ENCODE measurements around the gene AGTR1.
"Not testable (repeated sequence)": the region's sequence is repeated elsewhere in the genome, so short reads cannot be mapped to it uniquely, and the experiment has no call there.

AGTR1 gene

DNA sequence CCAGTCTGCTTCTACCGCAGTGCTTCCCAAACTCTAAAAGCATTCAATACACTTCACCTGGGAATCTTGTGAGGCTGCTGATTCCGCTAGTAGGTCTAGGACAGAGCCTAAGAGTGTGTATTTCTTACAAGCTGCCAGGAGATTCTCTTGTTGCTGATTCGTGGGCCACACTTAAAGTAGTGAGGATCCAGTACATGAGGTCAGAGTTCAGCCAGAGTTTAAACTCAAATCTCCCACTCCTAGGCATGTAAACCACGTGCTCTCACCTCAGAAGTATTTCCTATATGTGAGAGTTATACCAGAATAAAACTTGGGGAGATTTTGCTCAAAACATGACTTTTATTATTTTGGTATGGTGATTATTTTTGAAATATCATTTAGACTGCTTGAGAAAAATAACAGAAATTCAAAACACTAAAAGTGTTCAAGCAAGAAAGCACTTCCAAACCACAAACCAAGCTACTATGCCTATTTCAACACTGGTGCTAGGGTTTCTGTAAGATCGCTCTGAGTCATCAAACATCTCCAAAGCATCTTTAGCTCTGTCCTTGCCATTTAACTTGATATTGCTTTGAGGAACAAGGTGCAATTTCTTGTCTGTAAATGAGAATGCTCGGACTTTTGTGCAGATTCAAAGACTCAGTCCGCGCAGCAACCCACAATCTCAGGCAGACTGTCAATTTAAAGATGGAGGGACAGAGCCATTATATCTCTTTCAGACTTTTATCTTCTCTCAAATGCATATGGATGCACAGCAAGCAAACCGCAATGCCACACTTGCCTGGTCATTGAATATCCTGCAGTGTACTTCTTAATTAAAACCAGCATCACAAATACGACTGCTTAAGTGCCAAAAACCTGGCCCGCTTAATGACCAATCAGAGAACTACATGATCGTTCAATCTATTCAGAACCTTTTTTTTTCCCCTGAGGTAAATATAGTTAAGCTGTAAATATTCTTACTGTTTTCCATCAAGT lies 59.8 kb downstream of the AGTR1 start:
- H3K9me3 Mint-ChIP-seq, result no peaks in the 10 kb centered on the region
- H3K27ac Mint-ChIP-seq, result no peak overlapping the region
- no peak overlapping the region for H3K4me3 Mint-ChIP-seq
- H3K36me3 Mint-ChIP-seq (ENCODE audit: low read depth), result no peaks in the 10 kb centered on the region
- intact Hi-C loops (cut with micrococcal nuclease), result no loop called here
- no peaks in the 10 kb centered on the region for H3K27me3 Mint-ChIP-seq
- peaks cover 34% of the 10 kb centered on the region for H3K4me1 Mint-ChIP-seq (ENCODE audit: low read depth)

- no peak overlapping the region for H3K27ac Mint-ChIP-seq
- H3K27me3 Mint-ChIP-seq, result no peaks in the 10 kb centered on the region
- H3K36me3 Mint-ChIP-seq (ENCODE audit: low read depth), result no peaks in the 10 kb centered on the region
- H3K9me3 Mint-ChIP-seq, result no peaks in the 10 kb centered on the region
- intact Hi-C loops (cut with micrococcal nuclease), result no loop called here
- H3K4me3 Mint-ChIP-seq, result no peak overlapping the region
- peaks cover 34% of the 10 kb centered on the region for H3K4me1 Mint-ChIP-seq (ENCODE audit: low read depth)
Observed at GRCh38 chr3:148758303-148758884, 60.7 kb downstream of the AGTR1 start.

GRCh38 chr3:148759430-148759829 lies 61.7 kb downstream of the AGTR1 start:
- Mint-ChIP-seq H3K27me3 (no peaks in the 10 kb centered on the region), H3K4me1 (ENCODE audit: low read depth) (peaks cover 34% of the 10 kb centered on the region), H3K27ac (no peak overlapping the region), H3K9me3 (no peaks in the 10 kb centered on the region), H3K4me3 (no peak overlapping the region), H3K36me3 (ENCODE audit: low read depth) (no peaks in the 10 kb centered on the region)
- intact Hi-C loops (cut with micrococcal nuclease), result no loop called here

DNA sequence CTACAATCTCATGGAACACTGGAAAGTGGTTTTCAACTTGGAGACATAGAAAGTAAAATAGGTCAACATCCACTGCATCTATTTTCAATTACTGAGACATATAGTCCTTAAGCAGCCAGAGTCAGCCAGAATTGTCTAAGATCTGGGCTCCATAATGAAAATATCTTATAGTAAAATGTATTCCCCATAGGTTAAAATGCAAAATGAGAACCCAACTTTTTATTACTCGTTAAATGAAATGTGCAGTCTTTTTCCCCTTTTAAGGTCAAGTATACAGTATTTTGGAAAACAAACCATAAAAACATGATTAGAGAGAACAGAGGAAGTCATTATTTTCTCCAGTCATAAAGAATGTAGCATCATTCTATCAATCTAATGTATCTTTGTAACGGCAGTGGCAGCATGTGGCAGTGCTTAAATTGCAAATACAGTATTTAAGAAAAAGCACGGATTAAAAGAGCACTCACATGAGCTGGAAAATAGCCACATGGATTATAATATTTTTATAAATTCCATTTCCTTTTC lies 65.5 kb downstream of the AGTR1 start:
- Mint-ChIP-seq H3K4me3 (no peak overlapping the region), H3K9me3 (no peaks in the 10 kb centered on the region), H3K27ac (no peak overlapping the region), H3K27me3 (no peaks in the 10 kb centered on the region), H3K4me1 (ENCODE audit: low read depth) (peaks cover 11% of the 10 kb centered on the region), H3K36me3 (ENCODE audit: low read depth) (no peaks in the 10 kb centered on the region)
- intact Hi-C loops (cut with micrococcal nuclease), result no loop called here

DNA sequence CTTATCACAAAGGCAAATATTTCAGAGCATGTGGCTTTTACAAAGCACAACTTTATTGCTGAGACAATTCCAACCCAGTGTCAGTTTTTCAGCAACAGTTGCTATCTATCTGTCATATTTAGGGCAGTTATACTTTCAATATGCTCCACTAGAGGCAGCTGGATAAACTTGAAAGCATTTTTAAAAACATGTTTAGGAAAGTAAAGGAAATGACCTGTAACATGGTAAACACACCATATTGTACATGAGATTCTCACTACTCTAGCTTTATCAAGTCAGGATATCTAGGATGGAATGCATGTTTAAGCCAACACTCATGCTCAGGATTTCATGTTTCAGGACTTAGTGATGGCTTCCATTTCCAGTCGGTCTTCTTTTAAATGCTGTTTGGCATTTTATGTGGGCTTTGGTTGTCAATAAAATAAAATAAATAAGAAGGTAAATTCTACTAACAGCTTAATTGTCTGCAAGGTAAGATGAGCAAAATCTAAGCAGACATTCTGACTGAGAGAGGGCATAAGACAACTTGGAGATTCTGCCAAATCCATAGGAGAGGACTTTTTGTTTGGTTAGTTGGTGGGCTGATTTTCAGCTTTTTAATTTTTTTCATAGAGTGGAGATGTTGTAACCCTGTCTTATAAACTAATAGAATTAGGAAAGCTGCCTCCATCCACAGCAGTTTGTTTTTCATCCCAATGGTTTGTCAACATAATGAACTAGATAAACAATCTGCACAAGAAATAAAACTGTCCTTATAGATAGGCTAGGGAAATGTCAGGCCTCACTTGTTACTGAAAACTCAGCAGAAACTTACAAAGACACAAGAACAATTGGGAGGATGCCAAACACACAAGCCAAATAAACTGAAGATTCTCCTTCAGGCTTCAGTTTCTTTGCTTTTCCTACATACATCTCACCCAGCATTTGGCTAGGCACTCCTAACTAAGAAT lies 66.6 kb downstream of the AGTR1 start:
- Mint-ChIP-seq H3K4me3 (no peak overlapping the region), H3K27me3 (no peaks in the 10 kb centered on the region), H3K4me1 (ENCODE audit: low read depth) (peaks cover 6% of the 10 kb centered on the region), H3K27ac (no peak overlapping the region), H3K9me3 (peaks cover 5% of the 10 kb centered on the region), H3K36me3 (ENCODE audit: low read depth) (no peaks in the 10 kb centered on the region)
- intact Hi-C loops (cut with micrococcal nuclease), result no loop called here

DNA sequence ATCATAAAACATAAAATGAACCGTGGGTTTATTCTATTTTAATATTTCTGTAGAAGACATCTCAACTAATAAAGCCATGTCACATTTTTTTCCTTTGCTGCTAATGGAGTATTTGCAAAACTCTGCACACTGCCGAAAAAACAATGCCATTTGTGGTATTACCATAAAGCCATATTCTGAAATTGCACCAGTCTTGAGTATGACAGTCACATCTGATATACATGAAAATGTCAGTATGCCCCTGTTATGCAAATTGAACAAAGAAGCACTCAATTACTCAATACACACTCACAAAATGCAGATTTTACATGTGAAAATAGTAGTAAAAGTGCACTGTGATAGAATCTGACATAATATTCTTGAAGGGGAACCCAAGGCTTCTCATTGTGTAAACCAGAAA lies 74.7 kb downstream of the AGTR1 start:
- H3K4me1 Mint-ChIP-seq (ENCODE audit: low read depth), result no peaks in the 10 kb centered on the region
- no peaks in the 10 kb centered on the region for H3K36me3 Mint-ChIP-seq (ENCODE audit: low read depth)
- peaks cover 23% of the 10 kb centered on the region for H3K9me3 Mint-ChIP-seq
- intact Hi-C loops (cut with micrococcal nuclease), result no loop called here
- no peak overlapping the region for H3K4me3 Mint-ChIP-seq
- no peaks in the 10 kb centered on the region for H3K27me3 Mint-ChIP-seq
- H3K27ac Mint-ChIP-seq, result no peak overlapping the region

DNA sequence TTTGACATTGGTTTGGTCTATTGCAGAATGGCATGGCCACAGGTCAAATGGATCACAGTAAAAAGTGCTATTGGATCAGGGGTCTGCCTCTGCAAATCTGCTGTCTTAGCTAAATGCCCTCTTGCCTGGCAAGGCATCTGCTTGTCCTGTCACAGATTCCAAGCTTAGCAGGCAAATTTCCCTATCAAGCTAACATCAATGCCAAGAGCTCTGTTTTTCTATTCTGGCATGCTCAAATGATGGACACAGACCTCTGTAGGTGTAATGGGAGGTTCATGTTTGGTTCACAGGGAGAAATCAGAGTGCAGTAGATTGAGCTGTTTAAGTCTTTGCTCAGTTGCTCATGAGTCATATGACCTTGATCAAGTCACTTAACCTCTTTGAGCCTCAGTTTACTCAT lies 75.1 kb downstream of the AGTR1 start:
- Mint-ChIP-seq H3K4me3 (no peak overlapping the region), H3K4me1 (ENCODE audit: low read depth) (no peaks in the 10 kb centered on the region), H3K9me3 (peaks cover 23% of the 10 kb centered on the region), H3K36me3 (ENCODE audit: low read depth) (no peaks in the 10 kb centered on the region), H3K27me3 (no peaks in the 10 kb centered on the region), H3K27ac (no peak overlapping the region)
- intact Hi-C loops (cut with micrococcal nuclease), result no loop called here

GRCh38 chr3:148773805-148774204 lies 76.1 kb downstream of the AGTR1 start:
- H3K27ac Mint-ChIP-seq, result no peak overlapping the region
- no peaks in the 10 kb centered on the region for H3K36me3 Mint-ChIP-seq (ENCODE audit: low read depth)
- H3K9me3 Mint-ChIP-seq, result peaks cover 22% of the 10 kb centered on the region
- peaks cover 2% of the 10 kb centered on the region for H3K4me1 Mint-ChIP-seq (ENCODE audit: low read depth)
- no peak overlapping the region for H3K4me3 Mint-ChIP-seq
- intact Hi-C loops (cut with micrococcal nuclease), result no loop called here
- H3K27me3 Mint-ChIP-seq, result no peaks in the 10 kb centered on the region

DNA sequence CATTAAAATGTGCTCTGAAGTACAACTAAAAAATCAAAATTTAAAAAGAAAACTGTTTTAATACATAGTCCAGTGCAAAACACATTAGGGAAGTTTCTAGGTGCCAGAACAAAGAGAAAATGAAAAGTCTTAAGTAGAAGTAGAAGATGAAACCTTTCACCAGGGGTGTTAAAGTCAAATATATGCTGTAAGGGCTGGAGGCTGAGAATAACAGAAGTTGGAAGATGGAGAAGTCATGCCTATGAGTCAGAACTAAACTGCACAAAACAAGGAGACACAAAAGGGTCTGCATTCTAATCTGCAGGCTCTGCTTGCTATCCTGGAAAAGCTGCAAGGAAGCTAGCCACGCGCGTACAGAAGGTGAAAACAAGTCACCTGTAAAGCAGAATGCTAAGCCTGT lies 81.2 kb downstream of the AGTR1 start:
- H3K27ac Mint-ChIP-seq, result no peak overlapping the region

GRCh38 chr3:148785026-148785425 lies 87.3 kb downstream of the AGTR1 start:
- H3K36me3 Mint-ChIP-seq (ENCODE audit: low read depth); H3K9me3 Mint-ChIP-seq; intact Hi-C loops (cut with micrococcal nuclease); H3K27me3 Mint-ChIP-seq: not testable (repeated sequence)
- H3K27ac Mint-ChIP-seq, result peak overlapping the region; percentile 66
- peaks cover 26% of the 10 kb centered on the region for H3K4me1 Mint-ChIP-seq (ENCODE audit: low read depth)
- H3K4me3 Mint-ChIP-seq, result peak overlapping the region; percentile 56

More for the DNA sequence above, 81.2 kb downstream of the AGTR1 start:
- H3K9me3 Mint-ChIP-seq, result no peaks in the 10 kb centered on the region
- intact Hi-C loops (cut with micrococcal nuclease), result no loop called here
- H3K36me3 Mint-ChIP-seq (ENCODE audit: low read depth), result no peaks in the 10 kb centered on the region
- no peaks in the 10 kb centered on the region for H3K27me3 Mint-ChIP-seq
- peaks cover 17% of the 10 kb centered on the region for H3K4me1 Mint-ChIP-seq (ENCODE audit: low read depth)
- H3K4me3 Mint-ChIP-seq, result no peak overlapping the region

- intact Hi-C loops (cut with micrococcal nuclease); H3K4me3 Mint-ChIP-seq; H3K9me3 Mint-ChIP-seq; H3K36me3 Mint-ChIP-seq (ENCODE audit: low read depth); H3K27ac Mint-ChIP-seq; H3K27me3 Mint-ChIP-seq: not testable (repeated sequence)
- H3K4me1 Mint-ChIP-seq (ENCODE audit: low read depth), result peaks cover 28% of the 10 kb centered on the region
Observed at GRCh38 chr3:148786159-148786558, 88.5 kb downstream of the AGTR1 start.

GRCh38 chr3:148789146-148789545 lies 91.4 kb downstream of the AGTR1 start:
- no peak overlapping the region for H3K27ac Mint-ChIP-seq
- H3K36me3 Mint-ChIP-seq (ENCODE audit: low read depth), result no peaks in the 10 kb centered on the region
- no peak overlapping the region for H3K4me3 Mint-ChIP-seq
- intact Hi-C loops (cut with micrococcal nuclease), result no loop called here
- H3K9me3 Mint-ChIP-seq, result no peaks in the 10 kb centered on the region
- peaks cover 24% of the 10 kb centered on the region for H3K4me1 Mint-ChIP-seq (ENCODE audit: low read depth)
- no peaks in the 10 kb centered on the region for H3K27me3 Mint-ChIP-seq

DNA sequence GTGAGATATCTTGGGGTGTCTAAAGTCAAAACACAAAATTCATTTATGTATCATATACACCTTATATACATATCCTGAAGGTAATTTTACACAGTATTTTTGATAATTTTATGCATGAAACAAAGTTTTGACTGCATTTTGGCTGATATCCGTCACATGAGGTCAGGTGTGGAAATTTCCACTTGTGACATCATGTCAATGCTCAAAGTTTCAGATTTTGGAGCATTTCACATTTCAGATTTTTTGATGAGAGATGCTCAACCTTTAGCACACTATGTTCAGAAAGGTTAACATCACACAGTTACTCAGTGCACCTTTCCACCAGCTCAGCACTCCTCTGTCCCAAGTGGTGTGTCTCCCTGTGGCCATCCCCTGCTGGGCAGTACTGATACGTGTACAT lies 92.2 kb downstream of the AGTR1 start:
- no peaks in the 10 kb centered on the region for H3K27me3 Mint-ChIP-seq
- H3K9me3 Mint-ChIP-seq, result no peaks in the 10 kb centered on the region
- intact Hi-C loops (cut with micrococcal nuclease), result no loop called here

More for the DNA sequence above, 92.2 kb downstream of the AGTR1 start:
- H3K4me1 Mint-ChIP-seq (ENCODE audit: low read depth), result peaks cover 17% of the 10 kb centered on the region
- H3K4me3 Mint-ChIP-seq, result no peak overlapping the region
- no peaks in the 10 kb centered on the region for H3K36me3 Mint-ChIP-seq (ENCODE audit: low read depth)
- no peak overlapping the region for H3K27ac Mint-ChIP-seq

All from dendritic cell treated with granulocyte-macrophage colony-stimulating factor and Interleukin-4, amounts not matched to agents 40 ng/mL and 50 ng/mL, for 4 days (primary cell).